Right ventricle myocardium inferior (tissue), 1 donor: ENCODE results near the gene PFKM. TPM values are rescaled to one million over a fixed set of nuclear protein-coding genes. Genes with fewer than 3 reads are reported as not detected.

Experiments
- ATAC-seq: fragments of 200-7000 bp; cut with Tn5 transposase; one replicate; pipeline ENCODE4 v1.9.1; 2020; ENCODE audit warnings: mild to moderate bottlenecking, moderate library complexity
- DNase-seq: peaks from one replicate; pipeline ENCODE4 v3.0.0; 2021; ENCODE audit errors: missing footprints
- intact Hi-C: fragments of 100-400 bp; cut with DNase I; formaldehyde crosslinking; loops from one replicate; pipeline ENCODE4 v1.11.0; 2022
- long read RNA-seq: library from polyadenylated mRNA; unstranded; transcript quantifications from one replicate; pipeline ENCODE4 v2.0.0, GENCODE V29; 2021
- total RNA-seq: library from RNA; stranded (reverse); fragmentation: NEBNext Ultra II Directional; extraction: Animal tissue kit (Norgen Biotek cat#: 25700); gene quantifications from one replicate; pipeline ENCODE4 v1.2.1, GENCODE V29; 2021
- donor health status: DM: no; HTN: yes; CAD: no; lungs with severe emphysema.

Gene PFKM
- 637 TPM for total RNA-seq
- long read RNA-seq, transcript PFKM-203 (23 exons, 3,224 nt), result major isoform, 175 of 441 reads
- long read RNA-seq, transcript PFKM-201 (23 exons, 3,078 nt), result minor isoform, 45 of 441 reads
- long read RNA-seq, transcript PFKM-210 (22 exons, 2,867 nt), result minor isoform, 109 of 441 reads
- long read RNA-seq, partial matches to known transcripts, result 65 of 441 reads
- long read RNA-seq, other reads (novel, unspliced or antisense), result 44 of 441 reads

DNA sequence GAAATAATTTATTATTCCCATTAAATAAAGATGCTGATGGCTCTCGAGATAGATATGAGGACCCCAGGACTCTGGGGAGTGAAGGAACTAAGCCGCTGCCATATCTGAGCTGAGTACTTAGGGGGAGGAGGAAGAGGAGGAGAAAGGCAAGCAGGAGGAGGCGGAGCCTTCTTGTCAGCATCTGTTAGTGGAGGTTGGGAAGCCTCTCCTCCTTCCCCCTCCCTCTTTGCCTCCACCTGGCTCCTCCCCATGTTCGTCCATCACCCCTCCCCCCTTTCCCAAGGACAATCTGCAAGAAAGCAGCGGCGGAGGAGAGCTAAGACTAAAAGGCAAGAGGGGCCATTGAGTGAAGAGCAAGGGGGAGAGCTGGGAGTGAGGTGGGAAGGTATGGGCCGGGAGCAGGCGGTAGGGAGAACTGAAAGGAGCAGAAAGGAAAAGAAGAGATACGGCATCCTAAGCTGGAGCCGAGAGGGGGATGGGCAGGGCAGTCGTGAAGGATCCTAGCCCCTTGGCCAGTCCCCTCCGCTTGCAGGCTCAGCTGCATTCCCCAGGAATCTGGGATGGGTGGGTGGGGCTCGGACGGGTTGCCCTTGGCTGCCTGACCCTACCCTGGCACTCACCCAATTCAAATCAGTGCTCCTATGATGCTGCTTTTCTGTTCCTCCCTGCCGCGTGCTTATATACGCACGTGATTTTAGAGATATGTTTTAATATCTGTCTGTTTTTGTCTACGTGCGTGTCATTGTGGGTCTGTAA lies at the start of gene PFKM:
Gene PFKM, plus strand, starts transcription at position 287 of the 756 bp plus-strand sequence. CDS start 3,411 bp downstream, outside the sequence.
- intact Hi-C loops, result loop anchor here (2.0 kb wide), 1 partner anchor 38 kb away; the partner anchor contains the start of gene ASB8
- DNase-seq (peak; percentile 82), ATAC-seq (peak; percentile 97)

DNA sequence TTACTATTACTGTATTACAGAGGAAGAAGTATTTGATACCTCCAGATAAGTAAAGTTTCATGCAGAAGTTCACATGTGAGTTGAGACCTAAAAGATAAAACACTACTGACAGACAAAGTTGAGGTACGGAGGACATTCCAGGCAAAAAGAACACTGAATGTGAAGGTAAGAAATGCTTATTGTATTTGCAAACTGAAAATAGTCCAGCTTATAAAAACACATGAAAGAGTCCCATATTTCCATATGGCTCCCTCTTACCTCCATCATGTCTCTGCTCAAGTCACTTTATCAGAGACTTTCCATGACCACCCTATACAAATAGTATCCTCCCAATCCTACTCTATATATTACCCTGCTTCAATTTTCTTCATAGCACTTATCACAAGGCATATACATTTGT lies 49.1 kb upstream of the PFKM start:
- DNase-seq, result no peak
- ATAC-seq, result no peak
- intact Hi-C loops, result no loop called here

DNA sequence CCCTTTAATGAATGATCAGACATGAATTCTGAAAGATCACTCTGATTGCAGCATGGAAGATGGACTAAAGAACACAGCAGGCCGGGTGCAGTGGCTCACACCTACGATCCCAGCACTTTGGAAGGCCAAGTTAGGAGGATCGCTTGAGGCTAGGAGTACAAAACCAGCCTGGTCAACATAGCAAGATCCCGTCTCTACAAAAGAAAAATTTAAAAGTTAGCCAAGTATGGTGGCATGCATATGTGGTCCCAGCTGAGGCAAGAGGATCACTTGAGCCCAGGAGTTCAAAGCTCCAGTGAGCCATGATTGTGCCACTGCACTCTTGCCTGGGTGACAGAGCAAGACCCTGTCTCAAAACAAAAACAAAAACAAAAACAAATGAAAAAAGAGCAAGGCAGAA lies 48.4 kb upstream of the PFKM start:
- intact Hi-C loops, result no loop called here
- ATAC-seq, result no peak

DNA sequence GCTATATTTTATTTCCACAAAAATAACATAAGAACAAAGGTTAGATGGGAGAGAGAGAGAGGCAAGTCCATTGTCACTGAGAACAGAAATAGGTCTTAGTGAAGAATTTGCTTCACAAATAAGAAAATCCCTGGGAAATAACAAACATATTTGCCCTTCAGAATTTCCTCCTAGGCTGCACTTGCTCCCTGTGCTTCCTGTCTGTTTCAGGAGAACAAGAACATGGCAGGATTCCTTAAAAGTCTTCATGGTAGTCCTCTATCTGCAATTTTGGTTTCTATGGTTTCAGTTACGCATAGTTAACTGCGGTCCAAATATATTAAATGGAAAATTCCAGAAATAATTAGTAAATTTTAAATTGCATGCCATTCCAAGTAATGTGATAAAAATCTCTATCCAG lies 47.4 kb upstream of the PFKM start:
- no peak for DNase-seq
- intact Hi-C loops, result no loop called here
- no peak for ATAC-seq

More for the DNA sequence above, 48.4 kb upstream of the PFKM start:
- no peak for DNase-seq

DNA sequence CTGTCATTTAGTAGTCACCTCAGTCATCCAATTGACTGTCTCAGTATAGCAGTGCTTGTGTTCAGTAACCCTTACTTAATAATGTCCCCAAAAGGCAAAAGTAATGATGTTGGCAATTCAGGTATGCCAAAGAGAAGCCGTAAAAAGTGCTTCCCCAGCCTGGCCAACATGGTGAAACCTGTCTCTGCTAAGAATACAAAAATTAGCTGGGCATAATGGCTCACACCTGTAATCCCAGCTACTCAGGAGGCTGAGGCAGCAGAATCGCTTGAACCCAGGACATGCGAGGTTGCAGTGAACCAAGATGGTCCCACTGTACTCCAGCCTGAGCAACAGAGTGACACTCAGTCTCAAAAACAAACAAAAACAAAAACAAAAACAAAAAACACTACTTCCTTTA lies 46.9 kb upstream of the PFKM start:
- intact Hi-C loops, result no loop called here
- ATAC-seq (no peak), DNase-seq (no peak)

DNA sequence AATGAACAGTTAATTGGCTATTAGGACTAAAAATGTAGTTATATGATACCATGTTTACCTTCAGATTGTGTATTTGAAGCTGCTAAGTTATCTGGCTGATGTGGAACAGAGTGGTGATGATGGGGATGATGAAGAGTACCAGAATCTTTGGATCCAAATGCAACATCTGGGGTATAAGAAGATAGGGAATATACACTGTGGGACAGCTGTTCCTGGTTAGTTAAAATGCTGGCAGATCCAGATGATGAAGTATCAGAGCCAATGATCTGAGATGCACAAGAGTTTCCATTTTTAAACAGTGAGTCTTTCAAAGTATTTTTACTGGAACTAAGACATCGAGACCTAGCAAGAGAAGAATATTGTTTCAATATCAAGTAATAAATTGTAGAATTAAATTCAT lies 44.9 kb upstream of the PFKM start:
- no peak for DNase-seq
- intact Hi-C loops, result no loop called here
- no peak for ATAC-seq

DNA sequence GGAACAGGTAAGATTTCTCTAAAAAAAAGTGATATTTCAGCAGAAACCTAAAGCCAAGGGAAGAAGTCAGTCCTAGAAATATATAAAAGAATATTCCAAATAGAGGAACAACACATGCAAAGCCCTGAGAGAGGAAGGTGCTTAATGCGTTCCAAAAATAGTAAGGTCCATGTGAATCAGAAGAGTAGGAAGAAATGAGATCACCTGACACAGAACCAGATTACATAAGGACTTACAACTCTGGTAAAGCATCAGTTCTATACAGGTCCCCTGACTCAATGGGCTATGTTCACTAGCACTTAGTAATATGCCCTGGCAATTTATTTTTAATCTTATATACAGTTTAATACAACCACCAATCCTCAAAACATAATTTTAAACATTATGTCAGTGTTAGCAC lies 43.3 kb upstream of the PFKM start:
- intact Hi-C loops, result no loop called here
- ATAC-seq (peak; percentile 67), DNase-seq (no peak)

DNA sequence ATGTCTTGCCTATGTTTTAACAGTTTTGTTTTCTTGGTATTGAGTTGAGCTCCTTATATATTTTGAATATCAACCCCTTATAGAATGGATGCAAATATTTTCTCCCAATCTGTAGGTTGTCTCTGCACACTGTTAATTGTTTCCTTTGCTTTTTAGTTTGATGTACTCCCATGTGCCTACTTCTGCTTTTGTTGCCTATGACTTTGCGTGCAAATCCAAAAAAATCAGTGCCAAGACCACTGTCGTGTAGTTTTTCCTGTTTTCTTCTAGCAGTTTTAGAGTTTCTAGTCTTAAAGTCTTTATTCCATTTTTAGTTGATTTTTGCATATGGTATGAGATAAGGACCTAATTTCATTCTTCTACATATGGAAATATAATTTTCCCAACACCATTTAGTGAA lies 42.1 kb upstream of the PFKM start:
- ATAC-seq (no peak), DNase-seq (no peak)
- intact Hi-C loops, result no loop called here

DNA sequence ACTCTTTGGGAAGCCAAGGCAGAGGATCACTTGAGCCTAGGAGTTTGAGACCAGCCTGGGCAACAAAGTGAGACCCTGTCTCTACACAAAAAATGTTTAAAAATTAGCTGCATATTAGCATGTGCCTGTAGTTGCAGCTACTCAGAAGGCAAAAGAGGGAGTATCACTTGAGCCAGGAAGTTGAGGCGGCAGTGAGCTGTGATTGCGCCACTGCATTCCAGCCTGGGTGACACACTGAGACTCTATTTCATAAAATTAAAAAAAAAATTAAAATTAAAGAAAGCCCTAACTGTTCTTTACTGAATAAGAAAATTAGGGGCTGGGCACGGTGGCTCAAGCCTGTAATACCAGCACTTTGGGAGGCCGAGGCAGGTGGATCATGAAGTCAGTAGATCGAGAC lies 40.3 kb upstream of the PFKM start:
- intact Hi-C loops, result no loop called here
- DNase-seq (no peak), ATAC-seq (no peak)

DNA sequence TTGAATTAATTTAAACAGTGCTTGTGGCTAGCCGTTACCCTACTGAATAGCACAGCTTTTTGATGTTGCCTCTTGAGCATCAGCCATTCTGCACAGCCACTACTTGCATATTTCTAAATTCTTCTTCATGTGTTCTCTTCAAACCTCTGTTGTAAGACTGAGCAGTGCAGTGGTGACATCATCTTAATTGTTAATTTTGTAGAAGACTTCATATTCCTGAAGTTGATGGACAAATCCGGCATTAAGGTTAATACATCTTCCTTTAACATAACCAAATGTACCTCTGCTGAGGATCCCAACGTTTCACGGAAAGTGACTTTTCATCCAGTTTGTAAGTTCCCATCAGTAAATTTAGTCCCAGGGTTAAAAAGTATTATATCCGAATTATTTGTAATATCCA lies 38.9 kb upstream of the PFKM start:
- no peak for ATAC-seq
- intact Hi-C loops, result no loop called here
- no peak for DNase-seq

DNA sequence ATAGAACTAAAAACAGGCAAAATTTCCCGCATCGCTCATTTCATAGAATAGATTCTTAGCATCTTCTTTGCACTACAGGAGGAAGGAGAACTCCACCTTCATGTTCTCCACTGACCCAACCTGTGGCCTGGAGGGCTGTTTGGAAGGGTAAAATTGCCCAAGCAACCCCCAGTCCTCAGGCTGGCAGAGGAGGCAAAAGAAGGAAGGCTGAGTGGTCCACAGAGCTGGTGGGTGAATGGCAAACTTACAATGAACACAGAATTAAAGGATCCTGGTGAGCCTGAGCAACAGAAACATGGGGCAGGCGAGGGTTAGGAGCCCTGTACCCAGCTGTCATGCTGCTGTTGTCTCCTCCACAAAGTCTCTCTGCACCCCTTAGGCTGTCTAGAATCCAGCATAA lies 38.3 kb upstream of the PFKM start:
- intact Hi-C loops, result no loop called here
- ATAC-seq, result no peak
- DNase-seq, result no peak

DNA sequence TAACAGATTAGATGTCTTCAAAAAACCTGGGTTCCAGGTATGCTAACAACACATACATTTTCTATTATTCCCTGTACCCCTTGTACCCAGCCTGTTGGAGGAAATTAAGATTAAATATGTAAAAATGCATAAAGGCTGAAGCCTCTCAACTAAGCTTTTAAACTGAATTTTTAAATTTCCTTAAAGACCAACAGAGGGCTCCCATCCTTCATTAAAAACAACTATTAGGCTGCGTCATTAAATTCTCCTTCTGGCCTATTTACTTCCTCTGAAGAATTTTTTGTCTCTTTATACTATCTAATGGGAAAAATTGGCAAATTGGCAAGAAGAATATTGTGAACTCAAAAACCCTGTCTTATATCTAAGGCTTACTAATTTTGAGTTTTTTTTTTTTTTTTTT lies 35.1 kb upstream of the PFKM start:
- ATAC-seq (no peak), DNase-seq (no peak)
- intact Hi-C loops, result loop anchor here (1.0 kb wide), 1 partner anchor 81 kb away; no protein-coding TSS in a partner anchor

DNA sequence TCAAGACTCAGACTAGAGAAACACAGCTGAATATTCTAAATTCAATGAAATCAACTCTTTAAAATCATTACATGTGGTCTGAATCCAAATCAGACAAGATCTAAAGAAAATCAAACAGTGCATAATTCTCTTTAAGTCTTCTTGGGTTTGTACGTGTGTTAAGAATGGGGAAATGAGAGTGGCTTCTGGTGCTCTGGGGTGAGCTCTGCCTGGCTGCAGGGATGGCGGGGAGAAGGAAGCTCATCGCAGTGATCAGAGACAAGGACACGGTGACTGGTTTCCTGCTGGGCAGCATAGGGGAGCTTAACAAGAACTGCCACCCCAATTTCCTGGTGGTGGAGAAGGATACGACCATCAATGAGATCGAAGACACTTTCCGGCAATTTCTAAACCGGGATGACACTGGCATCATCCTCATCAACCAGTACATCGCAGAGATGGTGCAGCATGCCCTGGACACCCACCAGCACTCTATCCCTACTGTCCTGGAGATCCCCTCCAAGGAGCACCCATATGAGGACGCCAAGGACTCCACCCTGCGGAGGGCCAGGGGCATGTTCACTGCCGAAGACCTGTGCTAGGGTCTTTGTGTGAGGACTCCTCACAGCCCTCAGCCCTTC lies 34.2 kb upstream of the PFKM start:
- intact Hi-C loops, result loop anchor here (1.0 kb wide), 1 partner anchor 80 kb away; no protein-coding TSS in a partner anchor
- no peak for ATAC-seq
- DNase-seq, result no peak

DNA sequence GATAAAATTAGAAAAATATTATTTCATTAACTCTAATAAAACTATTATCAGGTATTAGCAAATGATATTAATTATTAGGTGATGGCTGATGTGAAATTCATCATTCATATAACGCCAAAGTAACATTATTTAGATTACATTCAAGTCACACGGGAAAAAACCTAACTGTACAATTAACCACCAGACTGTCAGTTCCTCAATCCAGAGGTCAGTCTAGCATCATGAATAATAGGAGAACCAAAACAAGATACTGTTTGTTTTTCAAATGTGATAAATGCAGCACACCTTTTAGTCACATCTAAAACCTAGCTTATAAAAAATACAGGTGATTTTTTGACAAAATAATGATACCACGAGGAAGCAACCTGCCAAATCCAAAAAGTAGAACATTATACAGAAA lies 32.8 kb upstream of the PFKM start:
- DNase-seq (no peak), ATAC-seq (no peak)
- intact Hi-C loops, result no loop called here

DNA sequence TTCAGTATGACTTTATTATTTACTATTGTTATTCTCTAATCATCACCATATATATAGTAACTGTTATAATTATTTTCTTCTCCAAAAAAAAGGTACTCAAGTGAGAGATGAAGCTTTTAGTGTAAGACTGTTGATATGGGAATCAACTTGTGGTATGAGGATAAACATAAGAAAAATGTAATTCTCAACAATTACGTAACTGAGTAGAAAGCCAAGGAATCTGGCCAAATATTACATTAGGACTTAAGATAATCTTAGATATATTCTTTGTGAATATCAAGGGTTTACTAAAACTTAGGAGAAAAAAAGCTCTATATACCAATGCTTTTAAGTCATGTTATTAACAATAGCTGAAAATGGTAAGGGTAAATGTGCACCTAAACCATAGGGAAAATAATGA lies 26.6 kb upstream of the PFKM start:
- DNase-seq (no peak), ATAC-seq (no peak)
- intact Hi-C loops, result no loop called here

DNA sequence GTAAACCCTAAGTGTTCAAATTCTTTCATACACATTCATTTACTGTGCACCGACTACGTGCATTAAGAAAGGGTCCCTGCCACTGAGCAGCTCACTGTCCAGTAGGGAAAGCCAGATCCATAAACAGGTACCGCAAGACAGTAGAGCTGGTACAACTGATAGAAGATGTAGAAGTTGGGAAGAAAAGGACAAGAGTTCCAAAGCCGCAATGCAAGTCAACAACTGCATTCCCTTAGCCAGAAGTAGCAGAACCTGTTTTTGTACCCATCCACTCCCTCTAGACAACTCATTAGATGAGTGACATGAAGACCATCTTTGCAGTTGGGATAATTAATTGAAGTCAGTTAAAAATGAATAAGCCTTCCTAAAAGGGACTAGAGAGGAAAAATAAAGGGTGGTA lies 14.6 kb upstream of the PFKM start:
- DNase-seq (no peak), ATAC-seq (no peak)
- intact Hi-C loops, result no loop called here

DNA sequence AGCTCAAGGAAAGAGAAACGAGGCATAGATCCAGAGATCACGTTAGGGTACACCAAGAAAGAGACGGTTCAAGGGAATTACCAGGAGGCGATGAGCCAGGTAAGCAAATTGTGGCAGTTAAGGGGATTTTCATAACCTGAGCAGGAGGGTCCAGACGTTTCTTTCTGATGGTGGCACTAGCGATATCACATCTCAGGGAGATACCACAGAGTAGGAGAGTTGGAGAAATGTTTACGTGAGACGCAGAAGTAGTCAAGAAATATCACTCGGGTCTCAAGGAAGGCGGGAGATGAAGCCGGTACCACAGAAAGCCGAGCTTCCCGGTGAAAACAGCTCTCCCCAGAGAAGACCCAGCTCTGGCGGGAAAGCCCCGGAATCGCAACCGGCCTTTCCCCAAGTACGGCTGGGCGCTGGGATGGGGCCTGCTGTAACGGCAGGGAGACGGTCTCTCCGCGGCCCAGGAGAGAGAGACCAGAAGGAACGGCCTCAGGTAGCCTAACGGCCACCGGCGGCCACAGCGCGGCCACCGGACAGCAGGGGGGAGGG lies 13.8 kb upstream of the PFKM start:
- no peak for ATAC-seq
- peak; percentile 73 for DNase-seq
- intact Hi-C loops, result no loop called here

DNA sequence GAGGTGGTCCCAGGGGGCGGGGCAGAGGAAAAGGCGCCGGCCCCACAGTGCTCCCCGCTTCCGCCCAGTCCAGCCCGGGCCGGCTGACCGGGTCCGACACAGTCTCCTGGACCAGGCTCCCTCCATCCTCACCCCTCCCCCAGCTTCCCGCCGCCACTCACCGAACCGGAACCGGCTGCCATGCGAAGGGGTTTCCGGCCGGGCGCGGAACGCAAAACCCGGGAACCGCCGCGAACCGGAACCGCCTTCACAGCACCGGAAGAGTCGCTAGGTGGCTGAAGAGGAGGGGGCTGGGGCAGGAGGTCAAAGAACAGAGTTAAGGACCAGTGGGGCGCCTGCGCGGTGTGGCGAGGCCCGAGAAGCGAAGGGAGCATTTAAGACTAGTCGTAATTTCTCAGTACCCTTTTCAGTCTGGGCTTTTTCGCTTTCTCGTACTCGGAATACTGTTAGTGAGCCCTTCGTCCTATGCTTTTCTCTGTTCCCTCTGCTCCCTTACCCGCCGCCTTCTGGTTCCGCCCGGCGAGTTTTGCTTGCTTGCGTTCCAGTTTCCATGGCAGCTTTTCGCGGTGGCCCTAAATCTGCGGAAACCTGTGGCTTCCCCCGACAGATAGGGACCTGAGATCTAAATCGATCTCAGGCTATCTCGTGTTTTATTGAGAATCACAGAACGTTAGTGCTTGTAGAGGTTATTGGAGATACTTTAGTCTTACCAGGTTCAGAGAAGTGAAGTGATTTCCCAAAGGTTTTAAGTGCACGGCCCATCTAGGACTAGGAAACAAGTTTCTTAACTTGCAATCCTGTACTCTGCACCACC lies 13.1 kb upstream of the PFKM start, which contains the start of gene SENP1:
Gene SENP1, minus strand, starts transcription at position 213 of the 814 bp plus-strand sequence. CDS start 4,607 bp downstream, outside the sequence.
- peak; percentile 95 for ATAC-seq
- intact Hi-C loops, result loop anchor here (1.0 kb wide), 1 partner anchor 51 kb away; the partner anchor contains the start of gene ASB8
- DNase-seq, result peak; percentile 93
